ENCODE measurements around the gene PNPO. TPM values are rescaled to one million over a fixed set of nuclear protein-coding genes. Genes with fewer than 3 reads are reported as not detected.
"Not testable (repeated sequence)": the region's sequence is repeated elsewhere in the genome, so short reads cannot be mapped to it uniquely, and the experiment has no call there.

PNPO gene
- total RNA-seq, 2 experiments from 2014 or later, result 32.5 to 32.8 TPM

GRCh38 chr17:47906443-47906842 lies 34.9 kb upstream of the PNPO start:
- POLR2A ChIA-PET, result interaction anchor here (0.5 kb wide), 1 partner anchor 222 kb away, joined by 3 read pairs; no protein-coding TSS in a partner anchor
- no peak overlapping the region for H3K4me3 Mint-ChIP-seq
- peaks cover 21% of the 10 kb centered on the region for H3K4me1 Mint-ChIP-seq

DNA sequence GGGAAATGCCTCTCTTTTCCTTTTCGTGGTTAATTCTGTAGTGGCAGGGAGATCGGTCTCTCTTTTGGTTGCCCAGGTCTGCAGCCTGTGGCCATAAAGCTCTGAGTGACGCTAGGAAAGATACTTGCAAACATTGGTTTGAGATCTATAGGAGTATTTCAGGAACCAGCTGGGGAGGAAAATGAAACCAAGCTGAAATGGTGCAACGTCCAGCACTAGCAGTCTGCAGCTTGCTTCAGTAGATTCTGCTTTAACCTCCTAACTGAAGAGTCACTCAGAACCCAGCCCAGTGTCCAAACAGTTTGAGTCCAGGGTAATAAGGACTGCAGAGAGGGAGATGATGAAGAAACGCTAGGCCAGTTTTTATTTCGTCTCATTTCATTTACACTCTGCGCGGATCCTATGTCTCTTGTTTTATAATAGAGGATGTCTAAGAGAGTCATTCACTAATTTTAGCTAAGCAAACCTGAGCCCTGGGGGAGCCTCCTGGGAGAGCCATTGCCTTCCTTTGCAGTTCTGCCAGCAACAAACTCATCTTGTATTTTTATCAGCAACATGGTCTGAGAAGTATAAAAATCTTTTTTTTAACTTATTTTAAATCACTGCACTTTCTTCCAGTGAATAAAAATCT lies 33.3 kb upstream of the PNPO start:
- Mint-ChIP-seq H3K4me1 (peaks cover 18% of the 10 kb centered on the region), H3K4me3 (peak overlapping the region; percentile 54), H3K36me3 (peaks cover 14% of the 10 kb centered on the region), H3K27me3 (no peaks in the 10 kb centered on the region), H3K27ac (peak overlapping the region; percentile 72), H3K9me3 (no peaks in the 10 kb centered on the region)
- no peak for DNase-seq
- POLR2A ChIA-PET, result interaction anchor here (1.1 kb wide), 1 partner anchor 37 kb away, joined by 3 read pairs; no protein-coding TSS in a partner anchor
- ATAC-seq (ENCODE audit: low read depth), result no peak

More at GRCh38 chr17:47906443-47906842, 34.9 kb upstream of the PNPO start:
- H3K36me3 Mint-ChIP-seq, result peaks cover 15% of the 10 kb centered on the region
- DNase-seq, result no peak
- no peak for ATAC-seq (ENCODE audit: low read depth)
- H3K27me3 Mint-ChIP-seq, result no peaks in the 10 kb centered on the region
- H3K27ac Mint-ChIP-seq, result no peak overlapping the region
- no peaks in the 10 kb centered on the region for H3K9me3 Mint-ChIP-seq

DNA sequence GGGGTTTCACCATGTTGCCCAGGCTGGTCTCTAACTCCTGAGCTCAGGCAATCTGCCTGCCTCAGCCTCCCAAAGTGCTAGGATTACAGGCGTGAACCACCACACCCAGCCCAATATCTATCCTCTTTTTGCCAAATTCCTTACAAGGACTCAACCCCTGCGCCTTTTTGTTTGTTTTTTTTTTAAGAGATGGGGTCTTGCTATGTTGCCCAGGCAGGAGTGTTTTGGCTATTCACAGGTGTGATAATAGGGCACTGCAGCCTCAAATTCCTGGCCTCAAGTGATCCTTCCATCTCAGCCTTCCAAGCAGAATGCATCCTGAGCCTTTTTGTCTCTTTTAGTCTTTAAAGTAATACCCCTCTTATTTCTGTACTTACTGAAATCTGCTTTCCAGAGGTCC lies 28.3 kb upstream of the PNPO start:
- Mint-ChIP-seq H3K27me3 (no peaks in the 10 kb centered on the region), H3K4me3 (no peak overlapping the region), H3K36me3 (peaks cover 11% of the 10 kb centered on the region), H3K27ac (no peak overlapping the region), H3K4me1 (peaks cover 13% of the 10 kb centered on the region), H3K9me3 (no peaks in the 10 kb centered on the region)
- ATAC-seq (ENCODE audit: low read depth) (no peak), DNase-seq (no peak)
- POLR2A ChIA-PET, result no interaction called here

GRCh38 chr17:47914306-47914948 lies 26.9 kb upstream of the PNPO start:
- H3K36me3 Mint-ChIP-seq, result peaks cover 5% of the 10 kb centered on the region
- POLR2A ChIA-PET, result no interaction called here
- H3K4me3 Mint-ChIP-seq, result no peak overlapping the region
- no peaks in the 10 kb centered on the region for H3K9me3 Mint-ChIP-seq
- no peak overlapping the region for H3K27ac Mint-ChIP-seq
- no peak for DNase-seq
- H3K27me3 Mint-ChIP-seq, result no peaks in the 10 kb centered on the region
- H3K4me1 Mint-ChIP-seq, result peaks cover 8% of the 10 kb centered on the region
- ATAC-seq (ENCODE audit: low read depth), result no peak

- peaks cover 7% of the 10 kb centered on the region for H3K36me3 Mint-ChIP-seq
- H3K4me3 Mint-ChIP-seq, result no peak overlapping the region
- H3K9me3 Mint-ChIP-seq, result no peaks in the 10 kb centered on the region
- POLR2A ChIA-PET, result no interaction called here
- no peak for DNase-seq
- no peak overlapping the region for H3K27ac Mint-ChIP-seq
- no peak for ATAC-seq (ENCODE audit: low read depth)
- peaks cover 5% of the 10 kb centered on the region for H3K4me1 Mint-ChIP-seq
- H3K27me3 Mint-ChIP-seq, result no peaks in the 10 kb centered on the region
Measured at GRCh38 chr17:47915776-47916398, 25.5 kb upstream of the PNPO start.

DNA sequence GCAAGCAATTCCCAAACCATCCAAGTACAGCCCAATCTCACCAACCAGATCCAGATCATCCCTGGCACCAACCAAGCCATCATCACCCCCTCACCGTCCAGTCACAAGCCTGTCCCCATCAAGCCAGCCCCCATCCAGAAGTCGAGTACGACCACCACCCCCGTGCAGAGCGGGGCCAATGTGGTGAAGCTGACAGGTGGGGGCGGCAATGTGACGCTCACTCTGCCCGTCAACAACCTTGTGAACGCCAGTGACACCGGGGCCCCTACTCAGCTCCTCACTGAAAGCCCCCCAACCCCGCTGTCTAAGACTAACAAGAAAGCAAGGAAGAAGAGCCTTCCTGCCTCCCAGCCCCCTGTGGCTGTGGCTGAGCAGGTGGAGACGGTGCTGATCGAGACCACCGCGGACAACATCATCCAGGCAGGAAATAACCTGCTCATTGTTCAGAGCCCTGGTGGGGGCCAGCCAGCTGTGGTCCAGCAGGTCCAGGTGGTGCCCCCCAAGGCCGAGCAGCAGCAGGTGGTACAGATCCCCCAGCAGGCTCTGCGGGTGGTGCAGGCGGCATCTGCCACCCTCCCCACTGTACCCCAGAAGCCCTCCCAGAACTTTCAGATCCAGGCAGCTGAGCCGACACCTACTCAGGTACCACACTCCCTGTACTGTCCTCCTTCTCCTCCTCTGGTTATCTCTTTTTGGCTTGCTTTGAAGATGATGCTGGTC lies 24.7 kb upstream of the PNPO start:
- H3K27me3 Mint-ChIP-seq, result no peaks in the 10 kb centered on the region
- POLR2A ChIA-PET, result no interaction called here
- DNase-seq, result no peak
- peaks cover 5% of the 10 kb centered on the region for H3K4me1 Mint-ChIP-seq
- H3K27ac Mint-ChIP-seq, result no peak overlapping the region
- no peaks in the 10 kb centered on the region for H3K9me3 Mint-ChIP-seq
- H3K36me3 Mint-ChIP-seq, result peaks cover 7% of the 10 kb centered on the region
- no peak for ATAC-seq (ENCODE audit: low read depth)
- H3K4me3 Mint-ChIP-seq, result no peak overlapping the region

DNA sequence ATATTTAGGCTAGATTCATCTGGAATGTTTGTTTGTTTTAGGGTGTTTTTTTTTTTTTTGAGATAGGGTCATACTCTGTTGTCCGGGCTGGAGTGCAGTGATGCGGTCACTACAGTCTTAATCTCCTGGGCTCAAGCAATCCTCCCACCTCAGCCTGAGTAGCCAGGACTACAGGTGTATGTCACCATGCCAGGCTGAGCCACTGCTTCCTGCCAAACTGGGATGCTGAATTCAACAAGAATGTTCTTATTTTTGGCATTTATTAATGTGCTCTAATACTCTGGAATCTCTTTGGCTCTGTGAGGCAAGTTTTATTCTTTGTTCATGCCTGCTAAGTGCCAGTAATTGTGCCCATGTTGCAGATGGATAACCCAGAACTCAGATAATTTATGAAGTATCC lies 23.8 kb upstream of the PNPO start:
- ATAC-seq (ENCODE audit: low read depth) (no peak), DNase-seq (no peak)
- POLR2A ChIA-PET, result no interaction called here
- Mint-ChIP-seq H3K36me3 (peaks cover 9% of the 10 kb centered on the region), H3K4me3 (no peak overlapping the region), H3K27ac (no peak overlapping the region), H3K9me3 (no peaks in the 10 kb centered on the region), H3K27me3 (no peaks in the 10 kb centered on the region), H3K4me1 (peaks cover 5% of the 10 kb centered on the region)

DNA sequence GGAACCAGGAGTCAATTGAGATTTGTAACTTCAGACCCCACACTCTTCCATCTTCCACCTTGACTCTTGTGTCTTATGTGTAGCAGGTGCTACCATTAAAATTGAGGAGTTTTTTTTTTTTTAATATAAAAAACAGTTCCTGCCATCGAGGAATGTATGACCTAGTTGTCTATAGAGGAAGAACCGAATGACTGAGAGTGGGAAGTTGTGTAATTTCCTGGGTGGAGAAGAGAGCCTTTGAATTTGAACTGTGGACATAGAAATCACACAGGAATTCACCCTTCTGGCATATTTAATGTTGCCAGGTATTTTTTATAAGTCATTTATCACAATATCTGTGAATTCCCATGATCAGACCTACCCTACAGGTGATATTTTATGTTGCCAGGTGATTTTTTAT lies 23.4 kb upstream of the PNPO start:
- H3K27ac Mint-ChIP-seq, result no peak overlapping the region

DNA sequence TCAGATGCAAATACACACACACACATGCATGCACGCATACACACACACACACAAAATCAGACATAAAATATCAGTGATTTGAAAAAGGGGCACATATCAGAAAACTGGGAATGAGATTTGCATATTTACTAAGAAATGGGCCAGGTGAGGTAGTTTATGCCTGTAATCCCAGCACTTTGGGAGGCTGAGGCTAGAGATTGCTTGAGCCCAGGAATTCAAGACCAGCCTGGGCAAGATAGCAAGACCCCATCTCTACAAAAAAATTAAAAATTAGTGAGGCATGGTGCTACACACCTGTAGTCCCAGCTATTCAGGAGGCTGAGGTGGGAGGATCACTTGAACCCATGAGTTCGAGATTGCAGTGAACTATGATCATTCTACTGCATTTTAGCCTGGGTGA lies 22.4 kb upstream of the PNPO start:
- DNase-seq (no peak), ATAC-seq (ENCODE audit: low read depth) (no peak)
- H3K4me1 Mint-ChIP-seq, result peaks cover 5% of the 10 kb centered on the region
- POLR2A ChIA-PET, result no interaction called here
- H3K4me3 Mint-ChIP-seq, result no peak overlapping the region
- H3K27ac Mint-ChIP-seq, result no peak overlapping the region
- H3K9me3 Mint-ChIP-seq, result no peaks in the 10 kb centered on the region
- H3K36me3 Mint-ChIP-seq, result peaks cover 9% of the 10 kb centered on the region
- H3K27me3 Mint-ChIP-seq, result no peaks in the 10 kb centered on the region

More for the DNA sequence above, 23.4 kb upstream of the PNPO start:
- ATAC-seq (ENCODE audit: low read depth), result no peak
- no peaks in the 10 kb centered on the region for H3K9me3 Mint-ChIP-seq
- POLR2A ChIA-PET, result no interaction called here
- peaks cover 5% of the 10 kb centered on the region for H3K4me1 Mint-ChIP-seq
- no peak overlapping the region for H3K4me3 Mint-ChIP-seq
- peaks cover 9% of the 10 kb centered on the region for H3K36me3 Mint-ChIP-seq
- H3K27me3 Mint-ChIP-seq, result no peaks in the 10 kb centered on the region
- no peak for DNase-seq

DNA sequence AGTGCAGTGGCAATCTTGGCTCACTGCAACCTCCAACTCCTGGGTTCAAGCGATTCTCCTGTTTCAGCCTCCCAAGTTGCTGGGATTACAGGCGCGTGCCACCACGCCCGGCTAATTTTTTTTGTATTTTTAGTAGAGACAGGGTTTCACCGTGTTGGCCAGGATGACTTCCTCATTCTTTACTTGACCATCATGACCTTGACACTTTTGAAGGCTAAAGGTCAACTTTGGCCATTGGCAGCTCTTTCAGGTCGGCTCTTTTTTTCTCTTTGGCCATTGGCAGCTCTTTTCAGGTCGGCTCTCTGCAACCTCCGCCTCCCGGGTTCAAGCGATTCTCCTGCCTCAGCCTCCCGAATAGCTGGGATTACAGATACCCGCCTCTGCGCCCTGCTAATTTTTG lies 21.5 kb upstream of the PNPO start:
- DNase-seq; H3K4me1 Mint-ChIP-seq; H3K27ac Mint-ChIP-seq; H3K27me3 Mint-ChIP-seq; POLR2A ChIA-PET; H3K36me3 Mint-ChIP-seq; H3K4me3 Mint-ChIP-seq; H3K9me3 Mint-ChIP-seq; ATAC-seq (ENCODE audit: low read depth): not testable (repeated sequence)

DNA sequence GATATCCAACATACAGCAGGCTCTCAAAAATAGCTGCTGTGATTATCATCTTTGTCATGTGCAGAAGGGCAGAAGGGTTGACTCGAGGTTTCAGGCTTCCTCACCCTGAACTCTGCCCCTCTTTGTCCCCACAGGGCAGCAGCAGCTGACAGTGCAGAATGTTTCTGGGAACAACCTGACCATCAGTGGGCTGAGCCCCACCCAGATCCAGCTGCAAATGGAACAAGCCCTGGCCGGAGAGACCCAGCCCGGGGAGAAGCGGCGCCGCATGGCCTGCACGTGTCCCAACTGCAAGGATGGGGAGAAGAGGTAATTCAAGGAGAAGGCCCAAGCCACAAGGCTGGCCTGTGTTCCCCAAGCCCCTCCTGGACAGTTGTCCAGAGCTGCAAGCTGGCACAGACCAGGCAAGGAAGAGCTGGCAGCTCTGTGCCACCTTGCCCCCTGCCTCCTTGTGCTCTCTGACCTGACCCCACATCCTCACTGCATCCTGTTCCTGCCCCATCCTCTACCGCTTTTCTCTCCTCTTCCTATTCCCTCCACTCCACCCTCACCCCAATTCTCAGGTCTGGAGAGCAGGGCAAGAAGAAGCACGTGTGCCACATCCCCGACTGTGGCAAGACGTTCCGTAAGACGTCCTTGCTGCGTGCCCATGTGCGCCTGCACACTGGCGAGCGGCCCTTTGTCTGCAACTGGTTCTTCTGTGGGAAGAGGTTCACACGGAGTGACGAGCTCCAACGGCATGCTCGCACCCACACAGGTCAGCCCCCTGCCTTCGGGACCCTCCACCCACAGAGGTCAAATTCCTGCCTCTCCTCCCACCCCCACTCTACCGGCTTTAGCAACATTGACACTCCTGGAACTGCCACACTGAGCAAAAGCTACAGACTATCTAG lies 16.3 kb upstream of the PNPO start:
- H3K27me3 Mint-ChIP-seq, result no peaks in the 10 kb centered on the region
- ATAC-seq (ENCODE audit: low read depth) (no peak), DNase-seq (no peak)
- H3K27ac Mint-ChIP-seq, result no peak overlapping the region
- H3K4me1 Mint-ChIP-seq, result no peaks in the 10 kb centered on the region
- no peak overlapping the region for H3K4me3 Mint-ChIP-seq
- H3K9me3 Mint-ChIP-seq, result no peaks in the 10 kb centered on the region
- peaks cover 14% of the 10 kb centered on the region for H3K36me3 Mint-ChIP-seq
- POLR2A ChIA-PET, result interaction anchor here (1.2 kb wide), 1 partner anchor 12 kb away, joined by 4 read pairs; no protein-coding TSS in a partner anchor

DNA sequence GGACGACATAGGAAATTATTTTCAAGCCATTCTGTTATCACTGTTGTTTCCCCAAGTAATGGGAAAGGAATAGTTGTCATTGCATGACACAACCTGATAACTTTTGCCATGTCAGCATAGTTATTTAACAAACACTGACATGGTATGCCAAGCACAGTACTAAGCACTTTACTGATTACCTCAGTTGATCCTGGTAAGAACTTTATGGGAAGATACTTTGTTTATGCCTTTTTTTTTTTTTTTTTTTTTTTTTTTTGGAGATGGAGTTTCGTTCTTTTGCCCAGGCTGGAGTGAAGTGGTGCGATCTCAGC lies 15.7 kb upstream of the PNPO start:
- Mint-ChIP-seq H3K36me3 (peaks cover 14% of the 10 kb centered on the region), H3K4me3 (no peak overlapping the region), H3K27me3 (no peaks in the 10 kb centered on the region), H3K4me1 (no peaks in the 10 kb centered on the region), H3K9me3 (no peaks in the 10 kb centered on the region), H3K27ac (no peak overlapping the region)
- DNase-seq (no peak), ATAC-seq (ENCODE audit: low read depth) (no peak)
- POLR2A ChIA-PET, result interaction anchor here (1.2 kb wide), 1 partner anchor 12 kb away, joined by 4 read pairs; no protein-coding TSS in a partner anchor

- POLR2A ChIA-PET, result no interaction called here
- no peak for ATAC-seq (ENCODE audit: low read depth)
- DNase-seq, result no peak
- Mint-ChIP-seq H3K4me1 (peaks cover 3% of the 10 kb centered on the region), H3K27ac (no peak overlapping the region), H3K27me3 (no peaks in the 10 kb centered on the region), H3K4me3 (no peak overlapping the region), H3K36me3 (peaks cover 15% of the 10 kb centered on the region), H3K9me3 (no peaks in the 10 kb centered on the region)
Measured at GRCh38 chr17:47927821-47928400, 13.5 kb upstream of the PNPO start.
